CD4-positive, alpha-beta T cell treated with Interleukin-4 for 1 hour (primary cell): ENCODE measurements around the gene ECHS1.
"Not testable (repeated sequence)": the region's sequence is repeated elsewhere in the genome, so short reads cannot be mapped to it uniquely, and the experiment has no call there.

Experiments used
- DNase-seq, 2 donors: peaks; one replicate each; pipeline ENCODE4 v3.0.0-alpha.2; 2020 to 2022

ECHS1 gene

DNA sequence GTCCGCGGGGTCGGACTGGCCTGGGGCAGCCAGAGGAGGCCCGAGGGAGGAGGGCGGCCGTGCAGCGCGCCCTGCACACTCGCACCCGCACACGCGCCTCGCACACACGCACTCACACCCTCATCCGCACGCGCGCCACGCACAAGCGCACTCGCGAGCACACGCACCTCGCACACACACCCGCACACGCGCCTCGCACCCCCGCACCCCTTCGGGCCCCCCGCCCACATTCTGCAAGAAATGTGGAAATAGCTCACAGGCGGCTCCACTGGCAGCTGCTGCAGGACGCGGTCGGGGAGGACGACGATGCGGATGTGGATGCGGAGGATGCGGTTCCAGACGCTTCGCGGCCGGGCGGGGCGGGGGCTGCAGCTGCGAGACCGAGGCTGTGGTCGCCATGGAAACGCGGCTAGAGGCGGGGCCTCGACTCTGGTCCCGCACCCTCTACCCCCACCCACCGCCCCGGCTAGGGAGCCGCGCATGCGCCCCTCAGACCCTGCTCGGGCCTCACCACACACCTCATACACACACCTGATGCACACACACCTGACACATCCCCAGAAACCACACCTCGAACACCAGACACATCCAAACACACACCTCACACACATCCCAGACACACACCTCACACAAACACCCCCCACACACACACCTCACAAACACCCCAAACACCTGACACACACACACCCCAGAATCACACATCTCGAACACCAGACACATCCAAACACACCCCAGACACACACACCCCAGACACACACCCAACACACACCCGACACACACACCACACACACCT, 36.4 kb downstream of the ECHS1 start, which contains the start of gene CALY:
TSS of gene CALY (minus strand) at position 320 of the 793 bp plus-strand sequence. CDS start 7,907 bp downstream, outside the sequence.
- DNase-seq = peak; percentile 91

DNA sequence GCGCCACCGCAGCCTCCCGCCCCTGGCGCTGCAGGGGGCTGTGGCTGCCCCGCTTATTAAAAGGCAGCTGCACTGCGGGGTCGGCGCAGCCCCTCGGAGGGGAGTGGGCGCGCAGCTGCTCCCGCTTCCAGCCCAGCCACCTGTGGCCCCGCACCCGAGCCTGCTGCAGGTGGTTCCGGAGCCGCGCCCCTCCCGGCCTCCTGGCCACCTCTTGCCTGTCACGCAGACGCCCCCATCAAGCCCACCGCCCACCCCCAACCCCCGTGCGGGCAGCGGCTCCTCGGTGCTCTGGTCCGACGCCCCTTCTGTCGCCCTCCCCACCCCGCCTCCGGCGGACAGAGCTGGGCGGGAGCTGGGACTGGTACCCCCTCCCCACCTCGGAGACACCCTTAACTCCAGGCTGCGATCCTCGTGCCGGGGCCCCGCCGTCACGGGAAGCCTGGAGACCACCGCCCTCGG, 37.0 kb downstream of the ECHS1 start:
- DNase-seq = no peak

DNA sequence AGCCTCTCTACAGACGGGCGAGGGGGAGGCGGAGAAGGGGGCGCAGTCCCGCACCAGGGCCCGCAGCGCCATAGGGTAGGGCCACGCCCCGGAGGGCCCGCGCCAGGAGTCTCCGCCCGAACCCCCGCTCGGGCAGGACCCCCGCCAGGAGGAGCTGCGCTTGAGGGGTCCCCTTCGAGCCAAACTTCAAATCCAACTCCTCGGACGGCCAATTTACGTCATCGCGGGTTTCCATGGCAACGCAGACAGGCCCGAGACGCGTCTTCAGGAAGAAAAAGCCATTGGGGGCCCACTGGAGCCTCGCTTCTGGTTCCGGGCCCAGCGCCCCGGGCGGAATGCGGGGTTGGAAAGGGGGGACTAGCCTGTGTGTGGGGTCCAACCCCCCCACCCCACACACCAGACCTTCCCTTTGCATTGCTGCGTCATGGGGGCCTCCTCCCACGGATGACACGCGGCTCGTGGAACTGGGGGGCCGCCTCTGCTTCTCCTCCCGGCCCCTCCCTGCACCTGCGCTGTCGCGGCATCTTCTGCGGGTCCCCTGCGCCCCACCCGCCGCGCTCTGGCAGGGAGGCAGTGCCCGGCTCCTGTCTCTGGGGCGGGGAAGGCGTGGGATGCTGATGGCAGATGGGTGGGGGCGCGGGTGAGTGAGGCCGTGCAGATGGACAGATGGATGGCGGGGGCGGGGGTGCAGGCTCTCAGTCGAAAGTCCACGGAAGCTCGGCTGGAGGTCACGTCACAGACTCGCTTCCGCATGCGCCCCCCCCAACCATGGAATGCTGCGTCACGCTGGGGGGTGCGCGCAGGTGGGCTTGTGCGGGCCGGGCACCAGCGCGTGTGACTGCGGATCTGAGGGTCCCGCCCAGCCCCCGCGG, 37.7 kb downstream of the ECHS1 start:
- DNase-seq = peak; percentile 88 to 89

DNA sequence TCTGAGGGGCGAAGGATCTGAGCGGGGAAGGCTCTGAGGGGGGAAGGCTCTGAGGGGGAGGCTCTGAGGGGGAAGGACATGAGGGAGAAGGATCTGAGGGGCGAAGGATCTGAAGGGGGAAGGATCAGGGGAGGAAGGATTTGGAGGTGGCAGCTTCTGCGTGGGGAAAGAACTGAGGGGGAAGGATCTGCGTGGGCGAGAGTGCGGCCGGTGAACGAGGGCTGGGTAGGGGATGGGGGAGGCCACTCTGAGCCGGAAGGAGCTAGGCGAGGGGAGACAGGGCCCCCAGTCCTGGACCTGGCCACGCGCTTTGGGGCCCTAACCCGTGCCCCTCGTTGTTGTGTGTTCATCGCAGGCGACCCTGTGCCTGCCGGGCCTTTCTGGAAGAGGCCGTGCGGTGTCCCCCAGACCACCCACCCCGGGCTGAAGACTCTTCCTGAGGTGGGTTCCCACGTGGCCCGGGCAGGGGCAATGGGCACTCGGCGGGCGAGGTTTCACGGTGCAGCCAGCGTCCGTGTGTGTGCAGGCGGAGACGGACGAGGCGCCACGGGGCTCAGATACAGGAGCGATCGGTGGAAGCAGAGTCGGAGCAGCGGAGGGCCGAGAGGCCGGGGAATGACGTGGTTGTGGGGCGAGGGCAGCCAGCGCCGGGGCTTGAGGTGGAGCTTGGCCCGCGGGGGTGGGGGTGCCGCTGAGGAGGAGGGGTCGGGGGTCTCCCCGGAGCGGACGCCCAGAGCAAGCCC, 38.5 kb downstream of the ECHS1 start:
- DNase-seq = no peak

DNA sequence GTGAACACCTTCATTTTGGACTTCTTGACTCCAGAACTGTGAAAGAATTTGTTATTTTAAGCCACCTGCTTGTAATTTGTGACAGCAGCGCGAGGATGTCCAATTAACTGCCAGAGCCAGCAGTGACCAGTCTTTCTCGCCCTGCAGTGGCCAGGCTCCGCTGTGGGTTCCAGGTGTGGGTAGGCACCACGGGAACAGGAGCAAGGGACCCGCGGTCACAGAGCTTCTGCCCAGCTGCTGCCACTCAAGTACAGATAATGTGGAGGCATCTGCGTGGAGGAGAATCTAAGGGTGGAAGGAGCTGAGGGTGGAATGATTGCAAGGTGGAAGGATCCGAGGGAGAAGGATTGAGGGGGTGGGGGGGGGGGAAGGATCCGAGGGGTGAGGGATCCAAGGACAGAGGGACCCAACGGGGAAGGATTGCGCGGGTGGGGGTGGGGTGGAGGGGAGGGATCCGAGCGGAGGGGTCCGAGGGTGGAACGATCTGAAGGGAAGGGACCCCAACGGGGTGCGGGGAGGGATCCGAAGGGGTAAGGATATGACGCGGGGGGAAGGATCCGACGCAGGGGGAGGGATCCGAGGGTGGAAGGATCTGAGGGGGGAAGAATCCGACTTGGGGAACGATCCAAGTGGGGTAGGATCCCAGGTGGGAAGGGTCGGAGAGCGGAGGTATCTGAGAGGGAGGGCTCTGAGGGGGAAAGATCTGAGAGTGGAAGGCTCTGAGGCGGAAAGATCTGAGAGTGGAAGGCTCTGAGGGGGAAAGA, 40.0 kb downstream of the ECHS1 start:
- no peak for DNase-seq

DNA sequence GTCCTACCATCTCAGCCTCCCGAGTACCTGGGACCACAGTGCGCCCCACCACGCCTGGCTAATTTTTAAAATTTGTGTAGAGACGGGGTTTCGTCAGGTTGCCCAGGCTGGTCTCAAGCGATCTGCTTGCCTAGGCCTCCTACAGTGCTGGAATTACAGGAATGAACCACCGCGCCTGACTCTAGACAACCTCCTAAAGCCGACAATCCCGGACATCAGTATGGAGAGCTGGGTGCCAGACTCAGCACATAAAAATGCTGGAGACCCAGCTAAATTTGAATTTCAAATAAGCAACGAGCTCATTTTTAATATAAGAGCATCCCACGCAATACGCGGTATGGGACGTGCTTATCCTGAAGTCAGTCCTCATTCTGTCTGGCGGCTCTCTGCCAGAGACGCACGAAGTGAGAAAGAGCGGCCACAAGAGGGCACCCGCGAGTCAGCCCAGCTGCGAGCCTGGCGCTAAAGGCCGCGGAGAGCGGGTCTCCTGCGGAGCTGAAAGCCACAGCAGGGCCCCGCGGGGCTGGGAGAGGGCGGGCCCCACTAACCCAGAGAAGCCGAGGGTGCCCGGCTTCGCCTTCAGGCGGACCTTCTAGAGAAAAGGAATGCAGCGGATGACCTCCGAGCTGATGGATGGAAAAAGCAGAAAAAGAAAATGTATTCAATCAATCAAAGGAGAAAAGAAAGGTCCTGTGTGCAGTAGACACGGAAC, 43.5 kb downstream of the ECHS1 start:
- DNase-seq = peak; percentile 86

DNA sequence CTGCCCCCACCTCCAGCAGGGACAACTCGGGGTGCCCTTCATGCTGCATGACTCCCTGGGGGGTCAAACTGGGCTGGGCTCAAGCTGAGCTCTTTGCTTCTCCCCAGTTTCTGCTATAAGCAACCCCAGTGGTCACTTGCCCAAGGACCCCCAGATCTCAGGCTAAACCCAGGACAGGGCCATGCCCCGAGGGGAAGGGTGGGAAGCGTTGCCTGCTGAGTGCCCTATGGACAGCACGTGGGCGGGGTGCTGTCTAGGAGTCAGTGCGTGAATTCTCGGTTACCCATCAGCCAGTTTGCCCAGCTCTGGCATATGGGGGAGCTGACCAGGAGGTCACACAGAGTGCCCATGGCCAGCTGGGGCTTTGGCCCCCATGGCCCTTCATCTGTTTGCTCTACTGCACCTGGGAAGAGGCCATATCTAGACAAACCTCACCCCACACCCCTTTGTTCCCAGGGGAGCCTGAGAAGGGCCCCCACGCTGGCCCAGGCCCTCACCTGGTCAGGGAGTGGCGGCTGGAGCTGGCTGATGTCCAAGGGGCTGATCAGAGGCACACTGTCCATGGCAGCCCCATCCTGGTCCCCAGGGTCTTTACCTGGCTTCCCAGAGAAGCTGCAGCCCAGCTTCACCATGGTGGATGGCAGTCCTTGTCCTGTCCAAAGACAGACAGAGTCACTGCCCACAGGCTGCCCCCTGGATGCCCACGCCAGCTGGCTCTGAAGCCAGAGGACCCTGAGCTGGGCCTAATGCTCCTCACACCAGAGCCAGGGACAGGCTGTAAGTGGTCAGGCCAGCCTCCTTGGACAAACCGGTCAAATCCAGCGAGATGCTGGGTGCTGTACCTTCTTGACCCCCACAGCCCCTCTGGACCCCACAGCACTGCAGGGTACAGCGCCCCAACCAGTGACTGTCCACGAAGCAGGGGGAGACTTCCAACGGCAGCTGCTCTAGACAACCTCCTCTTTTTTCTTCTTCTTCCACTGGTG, 44.5 kb downstream of the ECHS1 start:
- no peak for DNase-seq

DNA sequence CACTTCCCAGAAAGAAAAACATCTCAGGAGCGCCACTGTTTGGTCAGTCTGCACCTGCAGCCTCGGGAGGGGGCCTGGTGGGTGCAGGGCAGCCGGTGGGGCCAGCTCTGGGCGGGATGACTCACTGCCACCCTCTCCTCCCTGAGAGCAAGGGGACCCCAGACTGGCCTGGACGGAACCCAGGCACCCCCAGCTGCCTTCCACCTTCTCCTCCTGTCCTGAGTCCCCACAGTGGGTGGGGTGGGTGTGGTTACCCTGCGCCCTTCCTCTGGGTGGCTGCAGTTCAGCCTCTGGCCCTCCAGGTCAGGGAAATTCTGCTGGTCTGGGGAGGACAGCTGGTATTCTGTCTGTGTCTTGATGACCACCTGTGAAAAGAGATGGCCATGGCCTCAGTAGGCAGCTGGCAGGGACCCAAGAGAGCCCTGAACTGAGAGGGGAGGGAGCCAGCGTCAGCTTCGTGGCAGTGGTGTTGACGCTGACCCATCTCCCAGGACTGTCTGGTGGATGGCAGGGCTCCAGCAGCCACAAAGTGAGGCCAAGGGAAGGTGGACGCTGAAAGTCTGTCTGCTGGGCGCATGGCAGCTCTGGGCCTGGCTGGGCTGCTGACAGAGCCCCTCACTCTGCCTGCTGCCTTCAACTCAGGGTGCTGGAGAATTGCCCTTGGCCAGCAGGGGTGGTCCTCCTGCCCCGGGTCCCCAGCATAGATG, 45.4 kb downstream of the ECHS1 start:
- DNase-seq = no peak

DNA sequence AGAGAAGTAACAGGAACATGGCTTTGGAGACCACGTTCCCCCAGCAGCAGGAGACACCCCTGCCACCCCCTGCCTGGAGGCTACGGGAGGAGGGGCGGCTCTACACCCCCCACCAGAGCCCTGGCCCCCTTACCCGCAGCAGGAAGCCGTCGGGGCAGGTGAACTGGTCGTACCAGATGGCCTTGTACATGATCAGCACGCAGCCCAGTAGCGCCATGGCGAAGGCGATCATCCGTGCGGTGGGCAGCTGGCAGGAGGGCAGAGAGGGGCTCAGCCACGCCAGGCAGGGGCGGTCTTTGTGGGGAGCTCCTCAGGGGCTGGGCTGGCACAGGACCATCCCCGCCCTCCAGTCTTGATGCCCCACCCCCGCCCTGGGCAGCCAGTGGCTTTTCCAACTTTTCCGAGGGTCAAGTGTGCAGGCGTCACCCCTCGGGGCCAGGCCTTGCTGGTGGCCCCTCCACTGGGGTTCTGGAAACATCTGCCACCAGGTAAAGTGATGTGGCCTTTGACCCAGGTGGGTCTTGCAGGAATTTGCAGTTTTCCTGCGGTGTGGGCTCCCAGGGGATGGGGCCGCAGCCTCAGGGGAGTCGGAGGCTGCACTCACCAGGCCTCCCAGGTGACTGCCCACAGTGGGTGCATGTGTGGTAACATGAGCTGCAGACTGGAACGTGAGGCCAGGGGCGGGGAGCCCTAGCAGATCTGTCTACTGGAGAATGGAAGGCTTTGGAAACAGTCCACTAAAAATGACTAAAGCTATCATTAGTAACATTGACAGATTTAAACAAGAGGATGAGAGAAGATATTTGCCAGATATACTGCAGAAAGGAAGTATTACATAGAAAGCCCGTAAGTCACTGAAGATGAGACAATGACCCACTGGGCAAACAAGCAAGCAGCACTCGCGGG, 46.2 kb downstream of the ECHS1 start:
- no peak for DNase-seq

DNA sequence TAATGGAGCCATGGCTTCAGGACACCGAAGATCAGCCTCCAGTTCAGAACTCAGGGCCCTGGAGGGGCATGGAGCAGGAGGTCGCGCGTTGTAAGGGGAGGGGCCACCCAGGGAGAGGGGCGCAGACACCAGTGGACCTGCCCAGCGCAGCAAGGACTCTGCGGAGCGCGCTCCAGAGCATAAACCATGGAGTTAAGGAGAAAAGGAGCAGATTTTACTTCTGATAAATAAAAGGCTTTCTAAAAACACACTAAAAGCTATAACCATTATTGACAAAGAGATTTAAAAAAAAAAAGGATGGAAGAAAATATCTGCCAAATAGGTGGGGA, 47.0 kb downstream of the ECHS1 start:
- no peak for DNase-seq

DNA sequence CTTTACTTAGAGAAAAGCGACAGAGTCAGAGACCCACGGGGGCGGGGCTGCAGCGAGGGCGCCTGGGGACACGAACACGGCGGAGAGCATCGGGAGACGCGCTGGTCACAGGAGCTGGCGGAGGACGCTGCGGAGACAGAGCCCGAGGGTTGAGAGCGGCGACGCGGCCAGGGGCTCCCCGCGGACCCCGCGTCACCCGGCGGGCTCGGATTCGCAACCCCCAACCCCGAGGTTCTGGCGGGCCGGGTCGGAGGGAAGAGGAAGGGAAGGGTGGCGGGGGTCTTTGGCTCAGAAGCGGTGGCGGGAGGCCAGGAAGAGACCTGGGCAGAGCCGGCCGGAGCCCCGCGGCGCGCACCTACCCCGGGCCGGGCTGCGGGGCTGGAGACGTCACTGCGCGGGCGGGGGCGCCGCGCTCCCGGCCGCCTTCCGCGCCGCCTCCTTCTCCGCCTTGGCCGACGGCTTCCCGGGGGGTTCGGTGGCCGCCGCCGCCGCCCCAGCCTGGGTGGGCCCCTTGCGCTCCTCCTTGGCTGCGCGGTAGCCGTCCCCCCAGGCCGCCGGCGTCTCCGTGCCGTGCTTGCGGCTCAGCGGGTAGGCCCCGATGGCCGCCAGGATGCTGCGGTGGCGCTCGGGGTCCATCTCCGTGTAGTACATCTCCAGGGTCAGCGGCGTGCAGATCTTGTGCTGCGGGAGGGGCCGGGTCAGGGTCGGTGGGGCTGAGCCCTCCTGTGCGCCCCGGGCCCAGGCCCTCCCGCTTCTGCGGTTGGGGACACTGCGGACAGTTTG, 47.5 kb downstream of the ECHS1 start:
- peak in 1 of 2 donors; percentile 31 for DNase-seq

DNA sequence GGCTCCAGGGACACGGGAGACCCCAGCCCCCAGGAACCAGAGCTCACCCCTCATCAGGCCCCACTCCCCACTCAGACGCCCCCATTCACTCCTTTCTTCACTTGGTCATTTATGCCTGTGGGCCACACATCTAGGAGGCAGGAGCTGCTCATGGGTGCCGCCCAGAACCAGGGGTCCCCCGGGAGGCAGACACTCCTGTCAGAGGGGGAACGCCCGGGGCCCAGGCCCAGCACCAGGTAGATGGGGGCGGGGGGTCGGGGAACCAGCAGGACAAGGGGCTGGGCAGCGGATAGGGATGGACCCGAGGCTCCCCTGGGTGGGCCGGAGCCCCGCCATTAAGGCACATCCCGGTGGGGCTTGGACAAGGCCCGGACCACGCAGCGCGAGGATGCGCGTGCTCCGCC, 48.3 kb downstream of the ECHS1 start:
- DNase-seq = no peak

DNA sequence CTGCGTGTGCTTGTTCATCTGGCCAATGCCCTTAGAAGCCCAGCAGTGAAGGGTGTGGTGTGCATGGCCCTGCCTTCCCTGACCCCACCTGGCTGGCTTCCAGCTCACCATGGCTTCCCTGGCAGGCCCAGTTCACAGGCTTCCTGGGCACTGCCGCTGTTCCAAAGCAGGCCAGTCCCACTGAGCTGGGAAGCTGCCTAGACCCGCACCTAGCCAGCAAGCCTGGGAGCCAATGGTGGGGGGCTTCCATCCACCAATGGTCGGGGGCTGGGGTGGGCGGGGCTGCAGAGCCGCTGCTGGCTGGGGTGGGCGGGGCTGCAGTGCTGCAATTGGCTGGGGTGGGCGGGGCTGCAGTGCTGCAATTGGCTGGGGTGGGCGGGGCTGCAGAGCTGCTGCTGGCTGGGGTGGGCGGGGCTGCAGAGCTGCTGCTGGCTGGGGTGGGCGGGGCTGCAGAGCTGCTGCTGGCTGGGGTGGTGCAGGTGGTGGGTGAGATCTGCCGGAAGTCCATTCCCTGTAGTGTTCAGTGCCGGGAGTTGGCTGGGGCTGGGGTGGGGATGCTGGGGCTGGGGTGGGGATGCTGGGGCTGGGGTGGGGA, 48.9 kb downstream of the ECHS1 start:
- DNase-seq = peak; percentile 74 to 79

DNA sequence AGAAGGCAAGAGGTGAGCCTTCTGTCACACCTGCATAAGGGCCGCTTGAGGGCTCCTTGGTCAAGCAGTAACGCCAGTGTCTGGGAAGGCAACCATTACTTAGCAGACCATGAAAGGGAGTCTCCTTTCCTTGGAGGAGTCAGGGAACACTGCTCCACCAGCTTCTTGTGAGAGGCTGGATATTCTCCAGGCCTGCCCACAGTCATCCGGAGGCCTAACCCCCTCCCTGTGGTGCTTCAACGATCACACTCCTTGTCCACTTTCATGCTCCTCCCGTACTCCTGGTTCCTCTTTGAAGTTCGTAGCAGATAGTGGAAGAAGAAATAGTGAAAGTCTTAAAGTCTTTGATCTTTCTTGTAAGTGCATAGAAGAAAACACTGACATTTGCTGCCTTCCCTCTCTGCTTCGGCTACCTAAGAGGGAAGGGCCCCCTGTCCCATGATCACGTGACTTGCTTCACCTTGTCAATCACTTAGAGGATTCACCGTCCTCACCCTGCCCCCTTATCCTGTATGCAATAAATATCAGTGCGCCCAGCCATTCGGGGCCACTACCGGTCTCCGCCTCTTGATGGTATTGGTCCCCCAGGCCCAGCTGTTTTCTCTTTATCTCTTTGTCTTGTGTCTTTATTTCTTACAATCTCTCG, 51.0 kb downstream of the ECHS1 start:
- not testable (repeated sequence) for DNase-seq

DNA sequence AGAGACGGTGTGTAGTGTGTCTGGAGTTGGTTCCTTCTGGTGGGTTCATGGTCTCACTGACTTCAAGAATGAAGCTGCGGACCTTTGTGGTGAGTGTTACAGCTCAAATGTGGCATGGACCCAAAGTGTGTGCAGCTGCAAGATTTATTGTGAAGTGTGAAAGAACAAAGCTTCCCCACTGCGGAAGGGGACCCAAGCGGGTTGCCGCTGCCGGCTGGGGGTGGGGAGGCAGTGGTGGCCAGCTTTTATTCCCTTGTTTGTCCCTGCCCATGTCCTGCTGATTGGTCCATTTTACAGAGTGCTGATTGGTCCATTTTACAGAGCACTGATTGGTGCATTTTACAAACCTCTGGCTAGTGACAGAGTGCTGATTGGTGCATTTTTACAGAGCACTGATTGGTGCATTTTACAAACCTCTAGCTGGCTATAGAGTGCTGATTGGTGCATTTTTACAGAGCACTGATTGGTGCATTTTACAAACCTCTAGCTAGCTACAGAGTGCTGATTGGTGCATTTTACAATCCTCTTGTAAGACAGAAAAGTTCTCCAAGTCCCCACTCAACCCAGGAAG, 52.2 kb downstream of the ECHS1 start:
- DNase-seq = not testable (repeated sequence)

DNA sequence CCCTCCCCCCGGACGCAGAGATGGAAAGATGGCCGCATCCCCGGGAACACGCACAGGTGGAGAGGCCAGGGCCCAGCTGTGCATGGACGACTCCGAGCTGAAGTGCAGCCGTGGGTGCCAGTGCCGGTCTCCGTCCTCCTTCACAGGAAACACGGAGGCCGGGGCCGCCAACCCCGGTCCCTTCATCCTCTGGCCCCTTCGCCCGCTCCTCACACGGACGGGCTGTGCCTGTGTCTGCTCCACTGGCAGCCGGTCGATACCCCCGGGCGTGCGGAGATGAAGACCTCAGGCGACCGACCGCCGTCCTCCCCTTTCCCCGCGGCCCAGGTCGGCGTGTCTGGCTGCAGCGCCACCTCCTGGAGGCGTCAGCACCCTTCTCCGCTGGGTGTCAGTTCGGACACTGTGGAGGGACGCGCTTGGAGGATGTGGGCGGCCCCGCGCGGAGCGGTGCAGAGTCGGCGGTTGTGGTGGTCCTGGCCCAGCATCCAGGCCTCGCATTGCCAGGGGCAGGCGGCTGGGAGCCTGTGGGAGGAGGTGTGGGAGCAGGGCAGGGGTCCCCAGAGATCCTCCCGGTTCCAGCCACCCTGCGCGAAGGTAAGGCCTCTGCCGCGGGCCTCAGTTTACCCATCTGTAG, 54.5 kb downstream of the ECHS1 start:
- peak; percentile 71 to 76 for DNase-seq
